GM19023 (cell line): ENCODE results near the gene OSBPL9.
A peak's percentile ranks its signal among the peaks of the same experiment; 100 is the strongest.
"Not testable (repeated sequence)": the region's sequence is repeated elsewhere in the genome, so short reads cannot be mapped to it uniquely, and the experiment has no call there.

Experiments used
- ATAC-seq: cut with Tn5 transposase; IDR thresholded peaks from one replicate; pipeline ENCODE4 v1.9.1; 2021; ENCODE audit warnings: mild to moderate bottlenecking, moderate library complexity; ENCODE audit not compliant: unreplicated experiment

The OSBPL9 gene

DNA sequence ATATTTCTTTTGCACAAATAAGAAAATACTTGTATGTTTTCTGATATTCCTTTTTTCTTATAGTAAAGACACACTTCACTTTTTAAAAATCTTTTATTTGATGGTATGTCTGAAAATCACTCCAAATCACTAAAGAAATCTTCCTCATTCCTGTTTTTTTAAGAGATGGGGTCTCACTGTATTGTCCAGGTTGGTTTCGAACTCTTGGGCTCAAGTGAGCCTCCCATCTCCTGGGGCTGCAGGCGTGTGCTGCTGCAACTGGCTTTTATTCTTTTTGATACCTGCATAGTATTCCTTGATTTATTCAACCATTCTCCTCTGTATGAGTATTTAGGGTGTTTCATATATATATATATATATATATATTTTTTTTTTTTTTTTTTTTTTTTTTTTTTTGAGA lies 88.1 kb downstream of the OSBPL9 start:
- no peak for ATAC-seq

DNA sequence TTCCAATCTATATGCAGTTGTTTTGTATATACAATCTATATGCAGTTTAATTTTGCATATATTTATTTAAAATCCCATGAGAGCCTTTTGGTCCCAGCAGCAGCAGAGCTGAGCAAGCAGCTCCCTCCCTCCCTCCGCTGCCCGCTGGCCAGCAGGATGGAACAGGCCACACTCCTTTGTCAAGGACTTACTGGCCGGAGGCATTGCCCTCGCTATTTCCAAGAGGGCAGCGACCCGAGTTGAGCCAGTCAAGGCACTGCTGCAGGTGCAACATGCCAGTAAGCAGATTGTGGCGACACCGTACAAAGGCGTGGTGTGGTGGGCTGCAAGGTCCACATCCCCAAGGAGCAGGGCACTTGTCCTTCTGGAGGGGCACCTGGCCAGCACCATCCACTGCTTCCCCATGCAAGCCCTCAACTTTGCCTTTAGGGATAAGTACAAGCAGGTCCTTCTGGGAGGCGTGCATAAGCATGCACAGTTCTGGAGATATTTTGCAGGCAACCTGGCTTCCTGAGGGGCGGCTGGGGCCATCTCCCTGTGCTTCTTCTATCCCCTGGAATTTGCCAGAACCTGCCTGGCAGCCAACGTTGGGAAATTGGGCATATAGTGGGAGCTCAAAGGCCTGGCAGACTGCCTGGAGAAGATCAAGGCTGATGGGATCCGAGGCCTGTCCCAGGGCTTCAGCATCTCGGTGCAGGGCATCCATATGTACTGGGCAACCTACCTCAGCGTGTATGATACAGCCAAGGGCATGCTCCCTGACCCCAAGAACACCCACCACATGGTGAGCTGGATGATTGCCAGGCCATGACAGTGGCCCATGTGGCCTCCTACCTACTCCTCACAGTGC lies 92.2 kb downstream of the OSBPL9 start:
- no peak for ATAC-seq

DNA sequence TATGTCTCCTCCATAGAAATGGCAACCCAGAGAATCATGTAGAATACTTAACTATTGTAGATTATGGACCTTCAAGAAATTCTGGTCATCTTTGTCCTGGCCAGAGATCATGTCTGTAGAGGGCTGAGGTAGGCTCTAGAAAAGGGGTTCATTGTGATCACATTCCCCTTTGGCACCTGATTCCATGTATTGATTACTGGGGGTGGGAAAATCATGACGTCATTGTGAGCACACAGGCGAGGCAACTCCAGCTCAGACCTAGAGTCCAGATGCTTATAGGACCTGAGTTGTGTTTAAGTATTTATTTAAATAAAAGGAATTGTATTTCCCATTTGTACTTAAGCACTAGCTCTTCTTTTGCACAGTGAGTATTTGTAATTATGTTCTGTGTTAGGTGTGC lies 93.1 kb downstream of the OSBPL9 start:
- ATAC-seq = no peak

GRCh38 chr1:51712590-51712989 lies 95.7 kb downstream of the OSBPL9 start:
- ATAC-seq = no peak

GRCh38 chr1:51714374-51715019 lies 97.6 kb downstream of the OSBPL9 start:
- no peak for ATAC-seq

DNA sequence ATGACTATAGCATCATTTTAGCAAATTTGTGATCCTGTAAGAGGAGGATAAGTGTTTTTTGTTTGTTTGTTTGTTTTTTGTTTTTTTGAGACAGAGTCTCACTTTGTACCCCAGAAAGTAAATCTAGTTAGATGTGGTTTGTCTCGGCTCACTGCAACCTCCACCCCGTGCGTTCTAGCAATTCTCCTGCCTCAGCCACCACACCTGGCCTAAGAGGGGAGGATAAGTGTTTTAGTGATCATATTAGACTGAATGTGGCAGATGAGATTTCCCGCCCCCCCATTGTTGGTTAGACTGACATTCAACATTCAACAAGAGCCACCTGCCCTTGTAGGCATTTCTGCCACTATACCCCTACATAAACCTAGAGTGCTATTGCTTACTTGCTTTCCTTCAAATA lies 98.5 kb downstream of the OSBPL9 start:
- no peak for ATAC-seq

DNA sequence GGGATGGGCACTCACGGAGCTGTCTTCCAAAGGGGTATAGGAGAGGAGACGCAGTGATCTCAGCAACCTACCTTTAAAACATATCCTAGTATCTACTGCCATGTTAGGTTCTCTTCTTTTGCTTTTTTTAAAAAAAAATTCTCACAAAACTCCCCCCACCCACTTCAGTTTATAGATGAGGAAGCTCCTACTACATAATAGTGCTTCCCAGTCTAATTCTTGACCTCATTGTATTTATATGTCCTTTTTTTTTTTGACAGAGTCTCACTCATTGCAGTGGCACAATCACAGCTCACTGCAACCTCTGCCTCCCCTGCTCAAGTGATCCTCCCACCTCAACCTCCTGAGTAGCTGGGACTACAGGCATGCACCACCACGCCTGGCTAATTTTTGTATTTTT lies 99.9 kb downstream of the OSBPL9 start:
- ATAC-seq = no peak

DNA sequence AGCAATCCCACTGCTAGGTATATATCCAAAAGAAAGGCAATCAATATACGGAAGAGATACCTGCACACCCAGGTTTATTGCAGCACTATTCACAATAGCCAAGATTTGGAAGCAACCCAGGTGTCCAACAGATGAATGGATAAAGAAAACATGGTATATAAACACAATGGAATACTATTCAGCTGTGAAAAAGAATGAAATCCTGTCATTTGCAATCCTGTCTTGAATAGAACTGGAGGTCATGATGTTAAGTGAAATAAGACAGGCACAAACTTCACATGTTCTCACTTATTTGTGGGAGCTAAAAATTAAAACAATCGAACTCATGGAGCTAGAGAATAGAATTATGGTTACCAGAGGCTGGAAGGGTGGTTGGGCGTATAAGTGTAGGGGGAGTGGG lies 101.0 kb downstream of the OSBPL9 start:
- no peak for ATAC-seq

DNA sequence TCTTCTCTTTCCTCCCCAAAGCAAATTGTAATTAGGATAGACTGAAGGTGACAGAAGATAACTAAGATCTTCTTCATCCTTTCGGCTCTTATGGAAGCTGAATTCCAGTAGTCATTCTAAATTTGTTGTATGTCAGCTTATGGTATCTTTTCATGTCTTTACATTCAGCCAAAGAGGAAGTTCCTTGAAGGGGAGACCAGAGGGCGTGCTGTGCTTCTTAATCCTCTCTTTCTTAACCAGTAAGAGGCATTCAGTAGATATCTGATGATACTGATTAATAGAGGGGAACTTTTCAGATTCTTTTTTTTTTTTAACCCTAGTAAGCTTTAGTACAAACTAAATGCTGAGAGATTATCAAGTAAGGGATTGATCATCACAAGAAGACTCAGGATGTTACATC lies 102.3 kb downstream of the OSBPL9 start:
- ATAC-seq = no peak

GRCh38 chr1:51724797-51725196 lies 107.9 kb downstream of the OSBPL9 start:
- no peak for ATAC-seq

- no peak for ATAC-seq
Measured at GRCh38 chr1:51726051-51726450, 109.2 kb downstream of the OSBPL9 start.

- no peak for ATAC-seq
Measured at GRCh38 chr1:51726544-51727225, 109.8 kb downstream of the OSBPL9 start.

GRCh38 chr1:51727366-51727765 lies 110.5 kb downstream of the OSBPL9 start:
- no peak for ATAC-seq

DNA sequence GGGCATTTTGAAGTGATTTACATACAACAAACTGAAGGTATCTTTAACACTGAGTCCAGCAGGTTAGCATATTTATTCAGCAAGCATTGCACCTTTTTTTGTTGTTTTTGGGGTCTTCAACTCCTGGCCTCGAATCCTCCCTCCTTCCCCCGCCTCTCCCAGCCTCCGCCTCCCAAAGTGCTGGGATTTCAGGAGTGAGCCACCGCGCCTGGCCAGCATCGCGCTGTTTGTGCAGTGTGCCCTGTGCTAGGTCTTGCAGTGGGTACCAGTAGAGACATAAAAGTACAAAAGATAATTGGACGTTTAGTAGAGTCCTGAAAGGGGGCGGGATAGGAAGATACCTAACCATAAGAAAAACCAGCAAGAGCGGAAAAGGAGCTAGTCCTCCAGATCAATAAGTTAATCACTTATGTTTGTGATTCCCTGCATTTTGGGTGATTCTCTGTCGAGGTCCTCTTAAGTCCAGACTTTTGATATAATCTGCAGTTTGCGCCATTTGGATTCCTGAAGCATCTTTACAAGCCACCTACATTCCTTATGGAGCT lies 111.8 kb downstream of the OSBPL9 start:
- no peak for ATAC-seq

- ATAC-seq = peak; percentile 94
Measured at GRCh38 chr1:51729156-51729823, 112.4 kb downstream of the OSBPL9 start.

GRCh38 chr1:51729824-51730301 lies 113.0 kb downstream of the OSBPL9 start:
- peak; percentile 23 for ATAC-seq

DNA sequence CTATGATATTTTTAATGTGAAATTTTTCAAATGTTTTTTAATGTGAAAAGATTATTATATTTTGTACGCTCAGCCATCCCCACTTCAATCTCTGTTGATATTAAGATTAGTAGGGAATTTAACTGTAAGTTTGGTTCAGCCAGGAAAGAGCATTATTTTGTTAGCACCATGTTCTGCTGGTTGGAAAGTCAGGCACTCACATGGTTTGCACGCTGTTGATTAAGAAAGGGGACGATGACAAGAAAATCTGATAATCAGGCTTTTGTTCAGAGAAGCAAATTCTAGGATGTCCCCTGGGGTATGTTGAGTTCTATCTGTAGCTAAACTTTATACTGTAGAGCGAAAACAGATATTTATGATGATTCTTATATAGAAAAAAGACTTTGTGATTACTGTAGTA lies 115.1 kb downstream of the OSBPL9 start:
- no peak for ATAC-seq

DNA sequence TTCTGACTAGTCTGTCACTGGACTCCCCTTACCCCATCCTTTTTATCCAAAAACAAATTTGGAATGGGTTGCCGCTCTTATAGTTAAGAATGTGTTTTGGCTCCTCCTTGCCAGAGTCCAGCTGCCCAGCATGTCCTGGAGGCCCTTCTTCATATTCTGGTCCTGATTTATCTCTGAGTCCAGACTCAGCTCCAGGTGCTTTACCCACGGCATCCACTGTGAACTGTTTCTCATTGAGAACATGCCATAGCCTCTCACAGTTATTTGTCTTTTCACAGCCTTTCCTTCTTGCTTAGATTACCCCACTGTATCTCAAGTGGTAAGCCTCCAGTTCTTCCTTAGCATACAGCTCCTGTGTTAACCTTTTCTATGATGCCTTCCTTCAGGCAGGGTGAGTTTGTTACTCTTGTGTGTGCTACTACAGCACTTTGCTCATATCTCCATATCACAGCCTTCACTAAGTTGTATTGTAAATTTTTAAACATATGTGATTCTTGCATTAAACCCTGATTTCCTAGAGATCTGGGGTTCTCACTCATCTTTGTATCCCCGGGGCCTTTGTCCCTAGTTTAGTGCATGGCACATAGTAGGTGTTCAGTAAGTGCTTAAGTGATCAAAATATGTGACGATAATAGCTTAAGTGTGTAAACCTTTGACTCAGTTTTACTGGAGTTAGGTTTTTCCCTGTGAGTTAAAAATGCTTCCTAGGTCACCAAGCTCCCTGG lies 116.0 kb downstream of the OSBPL9 start:
- no peak for ATAC-seq

DNA sequence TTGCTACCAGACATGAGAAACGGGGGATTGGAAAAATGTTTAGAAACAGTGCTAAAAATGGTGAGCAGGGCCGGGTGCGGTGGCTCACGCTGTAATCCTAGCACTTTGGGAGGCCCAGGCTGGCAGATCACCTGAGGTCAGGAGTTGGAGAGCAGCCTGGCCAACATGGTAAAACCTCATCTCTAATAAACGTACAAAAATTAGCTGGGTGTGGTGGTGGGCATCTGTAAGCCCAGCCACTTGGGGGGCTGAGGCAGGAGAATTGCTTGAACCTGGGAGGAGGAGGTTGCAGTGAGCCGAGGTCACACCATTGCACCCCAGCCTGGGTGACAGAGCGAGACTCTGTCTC lies 116.5 kb downstream of the OSBPL9 start:
- ATAC-seq = not testable (repeated sequence)

DNA sequence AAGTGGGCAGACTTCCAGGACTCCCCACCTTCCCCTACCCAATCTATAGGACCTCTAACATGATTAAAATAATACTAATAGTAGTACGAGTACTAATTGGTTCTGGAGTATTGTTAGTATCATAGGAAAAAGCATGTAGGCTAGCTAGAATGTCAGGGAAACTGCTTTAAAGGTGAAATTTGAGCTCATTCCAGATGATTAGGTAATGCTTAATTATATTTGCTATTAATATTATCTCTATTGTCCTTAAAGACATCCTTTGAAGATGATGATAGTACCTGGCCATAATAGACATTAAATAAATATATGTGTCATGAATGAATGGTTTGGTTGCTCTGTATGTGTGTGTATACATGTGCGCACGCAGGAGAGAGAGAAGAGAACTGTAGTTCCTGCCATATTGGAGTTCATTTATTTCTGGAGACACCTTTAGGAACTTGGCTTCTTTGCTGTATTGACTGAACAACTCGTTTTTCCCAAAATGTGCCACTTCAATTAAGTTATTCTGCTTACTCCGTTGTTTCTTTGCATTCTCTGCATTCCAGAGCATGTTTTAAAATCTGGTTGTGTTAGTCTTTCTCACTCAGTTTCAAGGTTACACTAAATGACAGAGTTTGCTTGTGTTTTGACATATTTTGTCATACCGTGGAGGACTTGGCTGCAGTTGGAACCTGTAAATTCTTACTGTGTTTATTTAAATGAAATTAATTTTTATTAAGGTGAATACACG lies 117.1 kb downstream of the OSBPL9 start:
- ATAC-seq = no peak
